ENCODE data around the gene TMOD1.

Gene TMOD1

DNA sequence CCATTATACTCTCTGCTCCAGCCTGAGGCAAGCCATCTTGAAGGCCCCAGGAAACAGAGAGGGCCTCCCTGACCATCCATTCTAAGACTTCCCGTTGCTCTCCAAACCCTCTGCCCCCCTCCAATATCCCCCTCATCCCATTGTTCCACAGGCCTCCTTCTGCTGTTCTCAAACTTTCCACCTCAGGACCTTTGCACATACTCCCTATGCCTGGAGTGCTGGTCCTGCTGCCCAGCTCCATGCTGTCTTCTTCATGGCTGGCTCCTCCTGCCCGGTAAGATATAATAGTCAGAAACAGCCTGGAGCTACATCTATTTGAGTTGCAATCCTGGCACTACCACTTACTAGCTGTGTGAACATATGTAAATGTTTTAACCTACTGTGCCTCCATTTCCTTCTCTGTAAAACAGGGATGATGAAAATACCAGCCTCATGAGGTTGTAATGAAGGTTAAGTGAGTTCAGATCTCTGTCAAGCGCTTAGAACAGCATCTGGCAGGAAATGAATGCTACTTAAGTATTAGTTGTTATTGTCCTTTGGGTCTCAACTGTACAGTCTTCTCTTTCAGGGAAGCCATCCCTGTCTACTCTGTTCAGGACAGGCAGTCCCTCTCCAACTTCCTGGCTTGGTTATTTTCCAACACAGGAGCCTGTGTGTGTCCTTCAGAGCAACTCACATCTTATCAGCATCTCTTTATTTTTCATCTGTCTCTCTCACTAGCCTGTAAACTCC, 45.8 kb downstream of the TMOD1 start:
- no peak overlapping the region for H2AFZ ChIP-seq (ENCODE audit: low read depth, low read length)
- H3K9ac ChIP-seq (ENCODE audit: low read length), result no peak overlapping the region
- H3K4me3 ChIP-seq (ENCODE audit: low read length), result no peak overlapping the region
- H3K4me1 ChIP-seq (ENCODE audit: low read length), result no peaks in the 10 kb centered on the region
- no peaks in the 10 kb centered on the region for H4K20me1 ChIP-seq (ENCODE audit: insufficient read depth, low read length)
- H3K4me2 ChIP-seq (ENCODE audit: low read length), result no peak overlapping the region
- no peaks in the 10 kb centered on the region for H3K79me2 ChIP-seq (ENCODE audit: low read length)
- no peaks in the 10 kb centered on the region for H3K9me3 ChIP-seq (ENCODE audit: insufficient read depth, low read length)
- no peak for TF ChIP-seq CTCF (IDR thresholded peaks at IDR 0.05; ENCODE audit: low read depth, low read length)
- H3K27me3 ChIP-seq (ENCODE audit: low read depth, low read length), result peaks cover 11% of the 10 kb centered on the region
- H3K36me3 ChIP-seq (replicated peaks; ENCODE audit: low read depth, low read length), result no peaks in the 10 kb centered on the region
- H3K27ac ChIP-seq (ENCODE audit: low read length), result no peak overlapping the region

- no peak overlapping the region for H2AFZ ChIP-seq (ENCODE audit: low read depth, low read length)
- no peaks in the 10 kb centered on the region for H3K79me2 ChIP-seq (ENCODE audit: low read length)
- H3K27me3 ChIP-seq (ENCODE audit: low read depth, low read length), result peaks cover 20% of the 10 kb centered on the region
- no peak overlapping the region for H3K4me2 ChIP-seq (ENCODE audit: low read length)
- no peaks in the 10 kb centered on the region for H3K9me3 ChIP-seq (ENCODE audit: insufficient read depth, low read length)
- no peaks in the 10 kb centered on the region for H3K36me3 ChIP-seq (replicated peaks; ENCODE audit: low read depth, low read length)
- H3K4me3 ChIP-seq (ENCODE audit: low read length), result no peak overlapping the region
- TF ChIP-seq CTCF (IDR thresholded peaks at IDR 0.05; ENCODE audit: low read depth, low read length) (no peak), EZH2phosphoT487 (IDR thresholded peaks at IDR 0.05; ENCODE audit: low read depth) (no peak)
- H3K27ac ChIP-seq (ENCODE audit: low read length), result no peak overlapping the region
- no peaks in the 10 kb centered on the region for H3K4me1 ChIP-seq (ENCODE audit: low read length)
- H3K9ac ChIP-seq (ENCODE audit: low read length), result no peak overlapping the region
- H4K20me1 ChIP-seq (ENCODE audit: insufficient read depth, low read length), result no peaks in the 10 kb centered on the region
Measured at GRCh38 chr9:97548379-97548778, 46.9 kb downstream of the TMOD1 start.

- H3K27ac ChIP-seq (ENCODE audit: low read length), result no peak overlapping the region
- H4K20me1 ChIP-seq (ENCODE audit: insufficient read depth, low read length), result no peaks in the 10 kb centered on the region
- no peak for TF ChIP-seq CTCF (IDR thresholded peaks at IDR 0.05; ENCODE audit: low read depth, low read length)
- H2AFZ ChIP-seq (ENCODE audit: low read depth, low read length), result no peak overlapping the region
- H3K4me1 ChIP-seq (ENCODE audit: low read length), result no peaks in the 10 kb centered on the region
- no peaks in the 10 kb centered on the region for H3K79me2 ChIP-seq (ENCODE audit: low read length)
- H3K27me3 ChIP-seq (ENCODE audit: low read depth, low read length), result peaks cover 25% of the 10 kb centered on the region
- H3K9me3 ChIP-seq (ENCODE audit: insufficient read depth, low read length), result no peaks in the 10 kb centered on the region
- no peak overlapping the region for H3K4me3 ChIP-seq (ENCODE audit: low read length)
- H3K4me2 ChIP-seq (ENCODE audit: low read length), result no peak overlapping the region
- no peaks in the 10 kb centered on the region for H3K36me3 ChIP-seq (replicated peaks; ENCODE audit: low read depth, low read length)
- no peak overlapping the region for H3K9ac ChIP-seq (ENCODE audit: low read length)
Measured at GRCh38 chr9:97548819-97549540, 47.5 kb downstream of the TMOD1 start.

DNA sequence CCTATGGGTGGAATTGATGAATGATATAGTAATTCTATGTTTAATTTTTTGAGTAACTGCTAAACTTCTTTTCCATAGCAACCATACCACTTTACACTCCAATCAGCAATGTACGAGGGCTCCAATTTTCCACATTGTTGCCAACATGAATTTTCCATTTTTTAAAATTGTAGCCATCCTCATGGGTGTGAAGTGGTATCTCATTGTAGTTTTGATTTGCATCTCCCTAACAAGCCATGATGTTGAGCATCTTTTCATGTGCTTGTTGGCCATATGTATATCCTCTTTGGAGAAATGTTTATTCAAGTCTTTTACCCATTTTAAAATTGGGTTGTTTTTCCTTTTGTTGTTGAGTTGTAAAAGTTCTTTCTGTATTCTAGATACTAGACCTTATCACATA, 48.9 kb downstream of the TMOD1 start:
- Histone ChIP-seq H3K27me3 (ENCODE audit: low read depth, low read length) (peaks cover 25% of the 10 kb centered on the region), H3K4me1 (ENCODE audit: low read length) (no peaks in the 10 kb centered on the region), H3K27ac (ENCODE audit: low read length) (no peak overlapping the region), H3K79me2 (ENCODE audit: low read length) (no peaks in the 10 kb centered on the region), H3K4me3 (ENCODE audit: low read length) (no peak overlapping the region), H3K36me3 (replicated peaks; ENCODE audit: low read depth, low read length) (no peaks in the 10 kb centered on the region), H3K4me2 (ENCODE audit: low read length) (no peak overlapping the region), H3K9ac (ENCODE audit: low read length) (no peak overlapping the region), H2AFZ (ENCODE audit: low read depth, low read length) (no peak overlapping the region), H3K9me3 (ENCODE audit: insufficient read depth, low read length) (no peaks in the 10 kb centered on the region), H4K20me1 (ENCODE audit: insufficient read depth, low read length) (no peaks in the 10 kb centered on the region)
- TF ChIP-seq EZH2phosphoT487 (IDR thresholded peaks at IDR 0.05; ENCODE audit: low read depth), result no peak
- TF ChIP-seq CTCF (IDR thresholded peaks at IDR 0.05; ENCODE audit: low read depth, low read length), result no peak

All from OCI-LY3 (cell line).